H9 (cell line): Measurements from ENCODE around the gene ERH. TPM values are rescaled to one million over a fixed set of nuclear protein-coding genes. Genes with fewer than 3 reads are reported as not detected.

Source experiments
- DNase-seq: peaks from one replicate; pipeline ENCODE4 v3.0.0-alpha.2; 2017
- H2AFZ ChIP-seq: one replicate; pipeline ENCODE4 v1.6.1; 2013; ENCODE audit warnings: mild to moderate bottlenecking, low read length, control low read depth, moderate library complexity
- H2AK5ac ChIP-seq: 2 replicates; pipeline ENCODE4 v1.6.1; 2013; ENCODE audit warnings: low read length, control low read depth, mixed read lengths; ENCODE audit not compliant: insufficient read length
- H2BK120ac ChIP-seq: one replicate; pipeline ENCODE4 v1.6.1; 2013; ENCODE audit warnings: low read depth, mild to moderate bottlenecking, low read length, control low read depth, inconsistent platforms; ENCODE audit not compliant: poor library complexity, severe bottlenecking
- H2BK12ac ChIP-seq: 2 replicates; pipeline ENCODE4 v1.6.1; 2013; ENCODE audit warnings: low read length, control low read depth, mixed read lengths, low read depth; ENCODE audit not compliant: insufficient read length
- H2BK15ac ChIP-seq: 2 replicates; pipeline ENCODE4 v1.6.1; 2013; ENCODE audit warnings: low read depth, low read length, control low read depth
- H2BK20ac ChIP-seq: one replicate; pipeline ENCODE4 v1.6.1; 2013; ENCODE audit warnings: low read depth, mild to moderate bottlenecking, low read length, control low read depth, inconsistent platforms; ENCODE audit not compliant: poor library complexity, severe bottlenecking
- H2BK5ac ChIP-seq: 2 replicates; pipeline ENCODE4 v1.6.1; 2013; ENCODE audit warnings: low read length, control low read depth, mixed read lengths; ENCODE audit not compliant: insufficient read length
- H3K14ac ChIP-seq: 2 replicates; pipeline ENCODE4 v1.6.1; 2013; ENCODE audit warnings: low read length, control low read depth; ENCODE audit not compliant: insufficient read depth
- H3K18ac ChIP-seq: 2 replicates; pipeline ENCODE4 v1.6.1; 2013; ENCODE audit warnings: low read depth, mild to moderate bottlenecking, mixed read lengths, low read length, control low read depth; ENCODE audit not compliant: insufficient read length
- H3K23ac ChIP-seq: 2 replicates; pipeline ENCODE4 v1.6.1; 2013; ENCODE audit warnings: low read length, control low read depth, mixed read lengths, low read depth; ENCODE audit not compliant: insufficient read length
- H3K23me2 ChIP-seq: 2 replicates; pipeline ENCODE4 v1.6.1; 2013; ENCODE audit warnings: low read depth, mild to moderate bottlenecking, mixed read lengths, low read length, control low read depth; ENCODE audit not compliant: insufficient read length, poor library complexity, severe bottlenecking
- H3K27ac ChIP-seq: 2 replicates; pipeline ENCODE4 v1.5.1; 2013; ENCODE audit warnings: low read length, control low read depth, mixed read lengths, low read depth; ENCODE audit not compliant: insufficient read length
- H3K27me3 ChIP-seq: 2 replicates; pipeline ENCODE4 v1.6.1; 2013; ENCODE audit warnings: low read length, control low read depth, inconsistent platforms; ENCODE audit not compliant: insufficient read depth
- H3K4ac ChIP-seq: 2 replicates; pipeline ENCODE4 v1.6.1; 2013; ENCODE audit warnings: low read depth, mild to moderate bottlenecking, control low read depth, inconsistent platforms, low read length, moderate library complexity
- H3K4me1 ChIP-seq: 2 replicates; pipeline ENCODE4 v1.6.1; 2013; ENCODE audit warnings: low read length, control low read depth, inconsistent platforms; ENCODE audit not compliant: insufficient read depth
- H3K4me2 ChIP-seq: 2 replicates; pipeline ENCODE4 v1.6.1; 2013; ENCODE audit warnings: low read length, control low read depth, mixed read lengths; ENCODE audit not compliant: insufficient read length, insufficient read depth
- H3K56ac ChIP-seq: 2 replicates; pipeline ENCODE4 v1.6.1; 2013; ENCODE audit warnings: low read depth, mild to moderate bottlenecking, mixed read lengths, low read length, control low read depth; ENCODE audit not compliant: insufficient read length
- H3K79me1 ChIP-seq: 2 replicates; pipeline ENCODE4 v1.6.1; 2013; ENCODE audit warnings: low read depth, mild to moderate bottlenecking, moderate library complexity, low read length, control low read depth, inconsistent platforms; ENCODE audit not compliant: insufficient read depth, poor library complexity, severe bottlenecking
- H3K79me2 ChIP-seq: 2 replicates; pipeline ENCODE4 v1.6.1; 2013; ENCODE audit warnings: low read length, control low read depth, inconsistent platforms; ENCODE audit not compliant: insufficient read depth
- H3K9ac ChIP-seq: 2 replicates; pipeline ENCODE4 v1.6.1; 2013; ENCODE audit warnings: low read length, control low read depth, mixed read lengths; ENCODE audit not compliant: insufficient read length; ENCODE audit errors: extremely low read depth
- H3K9me3 ChIP-seq: one replicate; pipeline ENCODE4 v1.6.1; 2013; ENCODE audit warnings: low read depth, low read length, inconsistent platforms; ENCODE audit not compliant: control insufficient read depth
- H3T11ph ChIP-seq: one replicate; pipeline ENCODE4 v1.6.1; 2013; ENCODE audit warnings: mild to moderate bottlenecking, low read length, control low read depth, inconsistent platforms
- H4K20me1 ChIP-seq: one replicate; pipeline ENCODE4 v1.6.1; 2013; ENCODE audit not compliant: control insufficient read depth, insufficient read length, insufficient read depth
- H4K5ac ChIP-seq: 2 replicates; pipeline ENCODE4 v1.6.1; 2013; ENCODE audit warnings: low read depth, mild to moderate bottlenecking, mixed read lengths, low read length, control low read depth; ENCODE audit not compliant: insufficient read length
- H4K8ac ChIP-seq: replicated peaks from 2 replicates; pipeline ENCODE4 v1.6.1; 2013; ENCODE audit warnings: low read length, control low read depth, mixed read lengths, low read depth; ENCODE audit not compliant: insufficient read length
- H4K91ac ChIP-seq: 2 replicates; pipeline ENCODE4 v1.6.1; 2013; ENCODE audit warnings: low read depth, mild to moderate bottlenecking, moderate library complexity, mixed read lengths, low read length, control low read depth; ENCODE audit not compliant: insufficient read length
- H3K27ac Mint-ChIP-seq, 3 experiments: 2 replicates in 2 of 3; 3 replicates in 1 of 3; pipeline ENCODE4 v1.8.0; 2020 to 2021; ENCODE audit warnings: mixed read lengths in 3 of 3, mild to moderate bottlenecking in 1 of 3, moderate library complexity in 1 of 3
- H3K27me3 Mint-ChIP-seq: 2 replicates; pipeline ENCODE4 v1.8.0; 2021; ENCODE audit warnings: low read depth, mild to moderate bottlenecking, moderate library complexity, mixed read lengths
- H3K36me3 Mint-ChIP-seq, 3 experiments: 2 replicates in 2 of 3; 3 replicates in 1 of 3; pipeline ENCODE4 v1.8.0; 2020 to 2021; ENCODE audit warnings: low read depth in 3 of 3, mixed read lengths in 3 of 3; ENCODE audit not compliant: insufficient read depth in 1 of 3
- H3K4me1 Mint-ChIP-seq, 2 experiments: 2 replicates each; pipeline ENCODE4 v1.8.0; 2020; ENCODE audit warnings: mixed read lengths in 2 of 2
- H3K4me3 Mint-ChIP-seq, 2 experiments: 2 replicates in 1 of 2; 3 replicates in 1 of 2; pipeline ENCODE4 v1.8.0; 2020 to 2021; ENCODE audit warnings: mild to moderate bottlenecking in 2 of 2, mixed read lengths in 2 of 2, moderate library complexity in 1 of 2
- H3K9me3 Mint-ChIP-seq, 2 experiments: 2 replicates in 1 of 2; 3 replicates in 1 of 2; pipeline ENCODE4 v1.8.0; 2020; ENCODE audit warnings: mild to moderate bottlenecking in 2 of 2, mixed read lengths in 2 of 2, moderate library complexity in 1 of 2
- WGBS: extraction: QIAGEN DNeasy Blood & Tissue Kit; methylation state at CpG from one replicate; pipeline ENCODE4 v1.1.7; 2013; ENCODE audit warnings: missing lambda C conversion rate, low lambda C conversion rate, mixed read lengths; ENCODE audit not compliant: insufficient read length; ENCODE audit errors: extremely low coverage; 5-methylcytosine and 5-hydroxymethylcytosine counted together
- total RNA-seq: library from RNA; stranded (reverse); gene quantifications from 2 replicates; pipeline ENCODE4 v1.2.1, GENCODE V29; 2021
- TF ChIP-seq, protein P1 (sequence below): fragments of 200-600 bp; sonication (generic); conservative IDR thresholded peaks from 3 replicates; pipeline ENCODE4 v1.8.0; 2021; ENCODE audit warnings: antibody characterized with exemption, mild to moderate bottlenecking

The ERH gene
- total RNA-seq, 1 experiment from 2014 or later: 443 TPM

DNA sequence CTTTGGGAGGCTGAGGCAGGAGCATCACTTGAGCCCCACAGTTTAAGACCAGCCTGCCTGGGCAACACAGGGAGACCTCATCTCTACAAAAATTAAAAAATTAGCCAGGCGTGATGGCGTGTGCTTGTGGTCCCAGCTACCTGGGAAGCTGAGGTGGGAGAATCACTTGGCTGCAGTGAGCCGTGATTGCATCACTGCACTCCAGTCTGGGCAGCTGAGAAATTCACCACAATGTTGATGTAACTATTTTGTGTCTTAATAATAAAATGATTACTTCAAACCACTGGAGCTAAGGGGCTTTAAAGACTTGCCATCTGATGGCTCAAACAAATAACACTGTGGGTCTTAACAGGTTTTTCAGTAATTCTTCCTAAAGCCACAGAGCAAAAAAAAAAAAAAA, 10.8 kb downstream of the ERH start:
- no peak overlapping the region for H3K9ac ChIP-seq

More for the DNA sequence above, 10.8 kb downstream of the ERH start:
- Histone ChIP-seq H4K20me1 (no peaks in the 10 kb centered on the region), H4K8ac (no peak overlapping the region), H3K14ac (no peak overlapping the region), H2BK15ac (no peak overlapping the region), H3K79me2 (peaks cover 23% of the 10 kb centered on the region; the same call in 1 of the 2 replicates), H3K56ac (no peak overlapping the region), H4K5ac (no peak overlapping the region), H3K27me3 (no peaks in the 10 kb centered on the region), H2BK12ac (no peak overlapping the region), H2BK120ac (no peak overlapping the region), H3K23me2 (no peaks in the 10 kb centered on the region), H3K4ac (no peak overlapping the region), H3K27ac (no peak overlapping the region), H3K79me1 (peaks cover 17% of the 10 kb centered on the region), H3K4me1 (no peaks in the 10 kb centered on the region), H3K4me2 (no peak overlapping the region), H2AK5ac (no peak overlapping the region), H2BK20ac (no peak overlapping the region), H2BK5ac (no peak overlapping the region), H3K23ac (no peak overlapping the region), H3T11ph (no peak overlapping the region), H3K9me3 (no peaks in the 10 kb centered on the region), H4K91ac (no peak overlapping the region), H3K18ac (no peak overlapping the region), H2AFZ (no peak overlapping the region)
- peaks cover 49 to 90% (median 87%) of the 10 kb centered on the region in 3 experiments; a peak in 6 of 7 replicates for H3K36me3 Mint-ChIP-seq
- H3K4me3 Mint-ChIP-seq: no peak overlapping the region
- H3K27ac Mint-ChIP-seq: no peak overlapping the region
- WGBS: no CpG with 5 or more reads among the region's 3 CpGs
- TF ChIP-seq, protein P1, sequence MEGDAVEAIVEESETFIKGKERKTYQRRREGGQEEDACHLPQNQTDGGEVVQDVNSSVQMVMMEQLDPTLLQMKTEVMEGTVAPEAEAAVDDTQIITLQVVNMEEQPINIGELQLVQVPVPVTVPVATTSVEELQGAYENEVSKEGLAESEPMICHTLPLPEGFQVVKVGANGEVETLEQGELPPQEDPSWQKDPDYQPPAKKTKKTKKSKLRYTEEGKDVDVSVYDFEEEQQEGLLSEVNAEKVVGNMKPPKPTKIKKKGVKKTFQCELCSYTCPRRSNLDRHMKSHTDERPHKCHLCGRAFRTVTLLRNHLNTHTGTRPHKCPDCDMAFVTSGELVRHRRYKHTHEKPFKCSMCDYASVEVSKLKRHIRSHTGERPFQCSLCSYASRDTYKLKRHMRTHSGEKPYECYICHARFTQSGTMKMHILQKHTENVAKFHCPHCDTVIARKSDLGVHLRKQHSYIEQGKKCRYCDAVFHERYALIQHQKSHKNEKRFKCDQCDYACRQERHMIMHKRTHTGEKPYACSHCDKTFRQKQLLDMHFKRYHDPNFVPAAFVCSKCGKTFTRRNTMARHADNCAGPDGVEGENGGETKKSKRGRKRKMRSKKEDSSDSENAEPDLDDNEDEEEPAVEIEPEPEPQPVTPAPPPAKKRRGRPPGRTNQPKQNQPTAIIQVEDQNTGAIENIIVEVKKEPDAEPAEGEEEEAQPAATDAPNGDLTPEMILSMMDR: no peak
- peaks cover 11 to 12% of the 10 kb centered on the region in 2 experiments for H3K4me1 Mint-ChIP-seq
- no peak for DNase-seq
- no peaks in the 10 kb centered on the region for H3K9me3 Mint-ChIP-seq
- no peaks in the 10 kb centered on the region for H3K27me3 Mint-ChIP-seq
